Hematopoietic multipotent progenitor cell treated with erythropoietin and hydrocortisone succinate and interleukin-3 and kit ligand, for 15 days (in vitro differentiated cells): ENCODE data around the gene C4orf50.
"Not testable (repeated sequence)": the region's sequence is repeated elsewhere in the genome, so short reads cannot be mapped to it uniquely, and the experiment has no call there.

Experiments
- DNase-seq: peaks from one replicate; pipeline ENCODE4 v3.0.0-alpha.2; 2015; ENCODE audit warnings: low spot score

The C4orf50 gene

GRCh38 chr4:5857199-5857598, 161.0 kb downstream of the C4orf50 start:
- DNase-seq = no peak

- DNase-seq = not testable (repeated sequence)
These were observed 161.9 kb downstream of the C4orf50 start for GRCh38 chr4:5856362-5856761.

GRCh38 chr4:5854929-5855328, 163.3 kb downstream of the C4orf50 start:
- DNase-seq = no peak

- no peak for DNase-seq
These were observed 165.6 kb downstream of the C4orf50 start for GRCh38 chr4:5852523-5853202.

- no peak for DNase-seq
These were observed 166.5 kb downstream of the C4orf50 start for GRCh38 chr4:5851637-5852301.
